A549 (cell line): ENCODE measurements around the gene CDC37L1. TPM values are rescaled to one million over a fixed set of nuclear protein-coding genes. Genes with fewer than 3 reads are reported as not detected.

Experiments
- ATAC-seq, 2 experiments: fragments of 200-7000 bp in 1 of 2; fragments of >200 bp in 1 of 2; cut with Nextera tagmentation in 1 of 2; cut with Tn5 transposase in 1 of 2; 3 replicates each; pipeline versions ENCODE4 v1.8.0 to v1.9.1; 2018 to 2020; ENCODE audit warnings: mild to moderate bottlenecking in 1 of 2, moderate library complexity in 1 of 2
- CTCF ChIA-PET: fragments of 300-600 bp; sonication (Branson Sonifier 250); formaldehyde crosslinking; extraction: SDS; loops from one replicate; lab custom pipeline; 2021; ENCODE audit warnings: antibody characterized with exemption, inconsistent platforms; lab: Yijun Ruan, JAX
- POLR2A ChIA-PET: fragments of 350-600 bp; formaldehyde crosslinking; extraction: SDS; loops from one replicate; lab custom pipeline; 2021; ENCODE audit warnings: antibody characterized with exemption, inconsistent platforms; lab: Yijun Ruan, JAX
- DNase-seq, 2 experiments: peaks; one replicate each; pipeline versions ENCODE4 v3.0.0 to v3.0.0-alpha.2; 2011 to 2016; ENCODE audit warnings: low read depth in 1 of 2, low spot score in 1 of 2
- FAIRE-seq: peaks from 2 replicates; lab custom pipeline; 2011; peaks lifted over from hg19 to GRCh38; lab: Jason Lieb, UNC
- H3K27ac ChIP-seq, 2 experiments: fragments of >200 bp; sonication (Bioruptor Twin); formaldehyde crosslinking; 3 replicates each; pipeline ENCODE4 v1.5.1; 2016 to 2017
- H3K4me1 ChIP-seq: fragments of >200 bp; sonication (Bioruptor Twin); formaldehyde crosslinking; 3 replicates; pipeline ENCODE4 v1.6.1; 2016
- H3K4me2 ChIP-seq: fragments of >200 bp; sonication (Bioruptor Twin); formaldehyde crosslinking; 3 replicates; pipeline ENCODE4 v1.6.1; 2016
- H3K4me3 ChIP-seq: fragments of >200 bp; sonication (Bioruptor Twin); formaldehyde crosslinking; 3 replicates; pipeline ENCODE4 v1.5.1; 2016
- H3K9me3 ChIP-seq: fragments of >200 bp; sonication (Bioruptor Twin); formaldehyde crosslinking; 3 replicates; pipeline ENCODE4 v1.6.1; 2016
- CHD2 ChIP-seq: fragments of 150-350 bp; IDR thresholded peaks from 2 replicates; pipeline ENCODE4 v1.6.1; 2014; ENCODE audit warnings: low read length; ENCODE audit not compliant: partially characterized antibody
- CTCF ChIP-seq: fragments of >200 bp; sonication (Bioruptor Twin); formaldehyde crosslinking; IDR thresholded peaks from 3 replicates; pipeline ENCODE4 v1.5.1; 2016
- EHMT2 ChIP-seq: fragments of 200-600 bp; sonication (generic); IDR thresholded peaks from 2 replicates; pipeline ENCODE4 v1.6.1; 2016; ENCODE audit warnings: antibody characterized with exemption, low read depth, mild to moderate bottlenecking, moderate library complexity
- EP300 ChIP-seq, 2 experiments: fragments of >200 bp; sonication (Bioruptor Twin); formaldehyde crosslinking; IDR thresholded peaks; 2 replicates in 1 of 2; 3 replicates in 1 of 2; pipeline ENCODE4 v1.6.1; 2016 to 2017
- GATA3 ChIP-seq: IDR thresholded peaks from 2 replicates; pipeline ENCODE4 v1.6.1; 2012; ENCODE audit warnings: borderline replicate concordance
- HOXB13 ChIP-seq: fragments of 250-450 bp; sonication (Bioruptor Pico); IDR thresholded peaks from 2 replicates; pipeline ENCODE4 v1.5.0; 2020; ENCODE audit warnings: low read depth, mild to moderate bottlenecking, moderate library complexity
- JUN ChIP-seq, 2 experiments: fragments of >200 bp; sonication (Bioruptor Twin); formaldehyde crosslinking; IDR thresholded peaks; 2 replicates in 1 of 2; 3 replicates in 1 of 2; pipeline ENCODE4 v1.6.1; 2016 to 2017
- KDM1A ChIP-seq: fragments of 200-600 bp; sonication (generic); IDR thresholded peaks from 2 replicates; pipeline ENCODE4 v1.6.1; 2016; ENCODE audit warnings: low read depth, mild to moderate bottlenecking
- MAFK ChIP-seq: fragments of 450-650 bp; IDR thresholded peaks from 2 replicates; pipeline ENCODE4 v1.6.1; 2014; ENCODE audit not compliant: partially characterized antibody
- MAZ ChIP-seq: fragments of 150-350 bp; IDR thresholded peaks from 2 replicates; pipeline ENCODE4 v1.6.1; 2014; ENCODE audit warnings: antibody characterized with exemption, low read depth, low read length, borderline replicate concordance
- MYC ChIP-seq: IDR thresholded peaks from 2 replicates; pipeline ENCODE4 v1.6.1; 2012; ENCODE audit warnings: mild to moderate bottlenecking, inconsistent platforms, low read length, improper control_type of control experiment, borderline replicate concordance
- NPAS2 ChIP-seq: fragments of 250-450 bp; sonication (Bioruptor Pico); IDR thresholded peaks from 2 replicates; pipeline ENCODE4 v1.8.0; 2022; ENCODE audit warnings: mild to moderate bottlenecking, moderate library complexity, borderline replicate concordance
- PBX3 ChIP-seq: IDR thresholded peaks from 2 replicates; pipeline ENCODE4 v1.6.1; 2012
- PHF8 ChIP-seq: fragments of 200-600 bp; sonication (generic); IDR thresholded peaks from 2 replicates; pipeline ENCODE4 v1.6.1; 2016; ENCODE audit warnings: low read depth, mild to moderate bottlenecking, antibody characterized with exemption, moderate library complexity, borderline replicate concordance
- POLR2AphosphoS2 ChIP-seq: conservative IDR thresholded peaks from 2 replicates; pipeline ENCODE4 v1.6.1; 2012; ENCODE audit warnings: low read length, improper control_type of control experiment, inconsistent platforms
- RAD21 ChIP-seq, 2 experiments: fragments of >200 bp in 1 of 2; sonication (Bioruptor Twin) in 1 of 2; formaldehyde crosslinking in 1 of 2; IDR thresholded peaks in 1 of 2; conservative IDR thresholded peaks in 1 of 2; 2 replicates in 1 of 2; 3 replicates in 1 of 2; pipeline ENCODE4 v1.6.1; 2012 to 2018; ENCODE audit warnings: inconsistent platforms in 1 of 2
- RARB ChIP-seq: fragments of 250-450 bp; sonication (Bioruptor Pico); IDR thresholded peaks from 2 replicates; pipeline ENCODE4 v1.8.0; 2021; ENCODE audit warnings: mild to moderate bottlenecking, moderate library complexity
- SMC3 ChIP-seq: fragments of >200 bp; sonication (Bioruptor Twin); formaldehyde crosslinking; IDR thresholded peaks from 3 replicates; pipeline ENCODE4 v1.6.1; 2018; ENCODE audit warnings: inconsistent platforms
- TFCP2L1 ChIP-seq: fragments of 250-450 bp; sonication (Bioruptor Pico); IDR thresholded peaks from 2 replicates; pipeline ENCODE4 v1.5.0; 2021; ENCODE audit warnings: mild to moderate bottlenecking
- ZC3H11A ChIP-seq: fragments of 450-650 bp; IDR thresholded peaks from 2 replicates; pipeline ENCODE4 v1.6.1; 2014; ENCODE audit warnings: antibody characterized with exemption, mild to moderate bottlenecking
- ZFP36 ChIP-seq: fragments of 450-650 bp; IDR thresholded peaks from 2 replicates; pipeline ENCODE4 v1.6.1; 2014; ENCODE audit warnings: borderline replicate concordance; ENCODE audit not compliant: partially characterized antibody
- ZSCAN20 ChIP-seq: fragments of 250-450 bp; sonication (Bioruptor Pico); IDR thresholded peaks from 2 replicates; pipeline ENCODE4 v1.8.0; 2022; ENCODE audit warnings: mild to moderate bottlenecking, moderate library complexity
- WGBS: methylation state at CpG from one replicate; pipeline ENCODE4 v1.1.6; 2017; ENCODE audit errors: missing lambda C conversion rate; 5-methylcytosine and 5-hydroxymethylcytosine counted together
- polyA plus RNA-seq, 4 experiments: library from polyadenylated mRNA; depleted of rRNA in 3 of 4; stranded (reverse); fragments of >200 nt; fragmentation: RNase III in 1 of 4; extraction: RNeasy Plus Mini Kit Qiagen cat#74134 plus additional on column Dnase treatment in 1 of 4; gene quantifications; 2 replicates in 3 of 4; 3 replicates in 1 of 4; pipeline ENCODE4 v1.2.3, GENCODE V29; 2011 to 2017
- TF ChIP-seq, protein P1 (sequence below): fragments of 150-350 bp; IDR thresholded peaks from 2 replicates; pipeline ENCODE4 v1.6.1; 2014; ENCODE audit warnings: low read depth, mild to moderate bottlenecking, low read length

Gene CDC37L1
- polyA plus RNA-seq, 2 of the 4 experiments (the other 2 are of a cell fraction) = 9.5 to 16.2 TPM

DNA sequence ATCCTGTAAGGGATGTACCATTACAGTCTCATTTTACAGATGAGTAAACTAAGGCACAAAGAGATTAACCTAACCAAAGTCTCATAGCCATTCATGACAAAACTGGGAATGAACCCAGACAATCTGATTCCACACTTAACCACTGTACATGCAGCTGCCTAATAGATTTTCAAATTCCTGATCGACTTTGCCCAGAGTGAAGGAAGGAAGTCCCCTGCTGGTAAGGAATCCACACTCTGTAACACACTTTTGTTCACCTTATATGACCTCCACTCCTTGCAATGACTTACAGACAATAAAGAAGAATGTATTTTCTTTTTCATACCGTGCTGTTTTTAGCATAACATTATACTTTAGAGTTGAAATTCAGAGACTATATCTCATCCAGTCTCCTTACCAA lies 48.5 kb upstream of the CDC37L1 start:
- Histone ChIP-seq H3K4me1 (no peaks in the 10 kb centered on the region), H3K27ac (no peak overlapping the region), H3K4me2 (no peak overlapping the region), H3K9me3 (no peaks in the 10 kb centered on the region), H3K4me3 (no peak overlapping the region)
- ATAC-seq (no peak), FAIRE-seq (no peak), DNase-seq (no peak)
- CTCF ChIA-PET = no interaction called here
- TF ChIP-seq HOXB13 (no peak), RARB (CRISPR knock-in tag) (no peak), KDM1A (no peak)
- POLR2A ChIA-PET = no interaction called here
- WGBS = 43% methylated on average over 2 of the region's 2 CpGs

- ATAC-seq = no peak
- 68% methylated on average over 3 of the region's 3 CpGs for WGBS
- ChIA-PET POLR2A (no interaction called here), CTCF (interaction anchor here (1.4 to 2.2 kb wide), 4 partner anchors 11 to 263 kb away, joined by 4 to 18 read pairs (median 4); no protein-coding TSS in a partner anchor)
- Histone ChIP-seq H3K27ac (no peak overlapping the region), H3K4me2 (no peak overlapping the region), H3K4me1 (no peaks in the 10 kb centered on the region), H3K4me3 (no peak overlapping the region), H3K9me3 (no peaks in the 10 kb centered on the region)
- DNase-seq = no peak
- no peak for TF ChIP-seq MYC
- TF ChIP-seq CHD2 = no peak
- TF ChIP-seq, protein P1, sequence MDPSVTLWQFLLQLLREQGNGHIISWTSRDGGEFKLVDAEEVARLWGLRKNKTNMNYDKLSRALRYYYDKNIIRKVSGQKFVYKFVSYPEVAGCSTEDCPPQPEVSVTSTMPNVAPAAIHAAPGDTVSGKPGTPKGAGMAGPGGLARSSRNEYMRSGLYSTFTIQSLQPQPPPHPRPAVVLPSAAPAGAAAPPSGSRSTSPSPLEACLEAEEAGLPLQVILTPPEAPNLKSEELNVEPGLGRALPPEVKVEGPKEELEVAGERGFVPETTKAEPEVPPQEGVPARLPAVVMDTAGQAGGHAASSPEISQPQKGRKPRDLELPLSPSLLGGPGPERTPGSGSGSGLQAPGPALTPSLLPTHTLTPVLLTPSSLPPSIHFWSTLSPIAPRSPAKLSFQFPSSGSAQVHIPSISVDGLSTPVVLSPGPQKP = no peak
- no peak for TF ChIP-seq ZFP36
- no peak for FAIRE-seq
These were observed 40.4 kb upstream of the CDC37L1 start for GRCh38 chr9:4638968-4639367.

GRCh38 chr9:4639420-4639819 lies 39.9 kb upstream of the CDC37L1 start:
- ChIA-PET POLR2A (no interaction called here), CTCF (interaction anchor here (0.6 to 2.2 kb wide), 10 partner anchors 11 to 1265 kb away, joined by 3 to 18 read pairs (median 4); no protein-coding TSS in a partner anchor)
- Histone ChIP-seq H3K27ac (no peak overlapping the region), H3K4me3 (no peak overlapping the region), H3K4me2 (no peak overlapping the region), H3K9me3 (no peaks in the 10 kb centered on the region), H3K4me1 (no peaks in the 10 kb centered on the region)
- ATAC-seq (no peak), FAIRE-seq (no peak), DNase-seq (no peak)
- no peak for TF ChIP-seq EP300 (IDR thresholded peaks at IDR 0.05)
- 21% methylated on average over 2 of the region's 2 CpGs for WGBS

- FAIRE-seq (peak; percentile 36), DNase-seq (peak in 1 of 2 experiments; percentile 21), ATAC-seq (peak in 1 of 2 experiments; percentile 53; a peak in 1 of 6 replicates)
- Histone ChIP-seq H3K4me3 (no peak overlapping the region), H3K4me1 (no peaks in the 10 kb centered on the region), H3K4me2 (no peak overlapping the region), H3K9me3 (no peaks in the 10 kb centered on the region), H3K27ac (no peak overlapping the region)
- POLR2A ChIA-PET = no interaction called here
- WGBS = 63% methylated on average over 2 of the region's 2 CpGs
- CTCF ChIA-PET = interaction anchor here (0.6 to 2.2 kb wide), 13 partner anchors 10 to 1265 kb away, joined by 3 to 18 read pairs (median 3); no protein-coding TSS in a partner anchor
- TF ChIP-seq TFCP2L1 (CRISPR knock-in tag) (no peak), KDM1A (no peak), POLR2AphosphoS2 (no peak), PBX3 (no peak), ZSCAN20 (CRISPR knock-in tag) (no peak), RAD21 (conservative IDR thresholded peaks at IDR 0.05 in 1 of 2, IDR thresholded peaks at IDR 0.05 in 1 of 2) (peak; percentile 49 to 58; a peak in 4 of 5 replicates), JUN (IDR thresholded peaks at IDR 0.05) (no peak), MAFK (no peak), PHF8 (no peak), EHMT2 (no peak), ZC3H11A (no peak), MAZ (no peak), SMC3 (peak; percentile 41), RARB (CRISPR knock-in tag) (no peak), NPAS2 (CRISPR knock-in tag) (no peak), EP300 (IDR thresholded peaks at IDR 0.05) (no peak), GATA3 (no peak), CTCF (peak; percentile 43)
These were observed 39.3 kb upstream of the CDC37L1 start for GRCh38 chr9:4640027-4640426.
